Astrocyte (in vitro differentiated cells and primary cell): ENCODE results near the gene DUS4L.

ENCODE experiments used
- EZH2 ChIP-seq: IDR thresholded peaks from 2 replicates; pipeline ENCODE4 v1.6.1; 2012; ENCODE audit warnings: mild to moderate bottlenecking, low read length, inconsistent platforms; ENCODE audit not compliant: insufficient read depth
- TF ChIP-seq, protein P1 (sequence below): IDR thresholded peaks from 2 replicates; pipeline ENCODE4 v1.5.1; 2011; ENCODE audit warnings: low read depth, mild to moderate bottlenecking, inconsistent platforms, low read length, moderate library complexity; ENCODE audit not compliant: insufficient read depth

DNA sequence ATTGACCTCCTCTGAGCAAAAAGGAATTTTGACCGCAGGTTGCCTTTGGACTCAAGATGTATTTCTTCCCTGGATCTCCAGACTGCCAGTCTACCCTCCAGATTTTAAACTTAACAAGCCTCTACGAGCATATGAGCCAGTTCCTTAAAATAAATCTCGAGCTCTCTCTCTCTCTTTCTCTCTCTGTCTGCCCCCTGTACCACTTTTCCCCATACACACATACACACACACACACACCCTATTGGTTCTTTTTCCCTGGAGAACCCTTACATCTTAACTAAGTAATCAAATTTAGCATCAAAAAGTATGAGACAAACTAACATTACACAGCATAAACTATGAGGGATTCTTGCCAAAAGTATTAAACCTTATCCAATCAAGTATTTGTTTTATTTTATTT is 27.6 kb downstream of the DUS4L start:
- TF ChIP-seq EZH2 = no peak
- TF ChIP-seq, protein P1, sequence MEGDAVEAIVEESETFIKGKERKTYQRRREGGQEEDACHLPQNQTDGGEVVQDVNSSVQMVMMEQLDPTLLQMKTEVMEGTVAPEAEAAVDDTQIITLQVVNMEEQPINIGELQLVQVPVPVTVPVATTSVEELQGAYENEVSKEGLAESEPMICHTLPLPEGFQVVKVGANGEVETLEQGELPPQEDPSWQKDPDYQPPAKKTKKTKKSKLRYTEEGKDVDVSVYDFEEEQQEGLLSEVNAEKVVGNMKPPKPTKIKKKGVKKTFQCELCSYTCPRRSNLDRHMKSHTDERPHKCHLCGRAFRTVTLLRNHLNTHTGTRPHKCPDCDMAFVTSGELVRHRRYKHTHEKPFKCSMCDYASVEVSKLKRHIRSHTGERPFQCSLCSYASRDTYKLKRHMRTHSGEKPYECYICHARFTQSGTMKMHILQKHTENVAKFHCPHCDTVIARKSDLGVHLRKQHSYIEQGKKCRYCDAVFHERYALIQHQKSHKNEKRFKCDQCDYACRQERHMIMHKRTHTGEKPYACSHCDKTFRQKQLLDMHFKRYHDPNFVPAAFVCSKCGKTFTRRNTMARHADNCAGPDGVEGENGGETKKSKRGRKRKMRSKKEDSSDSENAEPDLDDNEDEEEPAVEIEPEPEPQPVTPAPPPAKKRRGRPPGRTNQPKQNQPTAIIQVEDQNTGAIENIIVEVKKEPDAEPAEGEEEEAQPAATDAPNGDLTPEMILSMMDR = no peak
